CD4-positive, alpha-beta T cell treated with Interleukin-17A for 4 hours (primary cell): ENCODE data around the gene S100A6.

Experiments used
- DNase-seq: peaks from one replicate; pipeline ENCODE4 v3.0.0-alpha.2; 2020; ENCODE audit warnings: mixed read lengths

The S100A6 gene

GRCh38 chr1:153544453-153545066 lies 8.8 kb upstream of the S100A6 start:
- DNase-seq: no peak

GRCh38 chr1:153543736-153544135 lies 7.9 kb upstream of the S100A6 start:
- DNase-seq: no peak

- no peak for DNase-seq
These were observed 7.3 kb upstream of the S100A6 start for GRCh38 chr1:153542956-153543711.

DNA sequence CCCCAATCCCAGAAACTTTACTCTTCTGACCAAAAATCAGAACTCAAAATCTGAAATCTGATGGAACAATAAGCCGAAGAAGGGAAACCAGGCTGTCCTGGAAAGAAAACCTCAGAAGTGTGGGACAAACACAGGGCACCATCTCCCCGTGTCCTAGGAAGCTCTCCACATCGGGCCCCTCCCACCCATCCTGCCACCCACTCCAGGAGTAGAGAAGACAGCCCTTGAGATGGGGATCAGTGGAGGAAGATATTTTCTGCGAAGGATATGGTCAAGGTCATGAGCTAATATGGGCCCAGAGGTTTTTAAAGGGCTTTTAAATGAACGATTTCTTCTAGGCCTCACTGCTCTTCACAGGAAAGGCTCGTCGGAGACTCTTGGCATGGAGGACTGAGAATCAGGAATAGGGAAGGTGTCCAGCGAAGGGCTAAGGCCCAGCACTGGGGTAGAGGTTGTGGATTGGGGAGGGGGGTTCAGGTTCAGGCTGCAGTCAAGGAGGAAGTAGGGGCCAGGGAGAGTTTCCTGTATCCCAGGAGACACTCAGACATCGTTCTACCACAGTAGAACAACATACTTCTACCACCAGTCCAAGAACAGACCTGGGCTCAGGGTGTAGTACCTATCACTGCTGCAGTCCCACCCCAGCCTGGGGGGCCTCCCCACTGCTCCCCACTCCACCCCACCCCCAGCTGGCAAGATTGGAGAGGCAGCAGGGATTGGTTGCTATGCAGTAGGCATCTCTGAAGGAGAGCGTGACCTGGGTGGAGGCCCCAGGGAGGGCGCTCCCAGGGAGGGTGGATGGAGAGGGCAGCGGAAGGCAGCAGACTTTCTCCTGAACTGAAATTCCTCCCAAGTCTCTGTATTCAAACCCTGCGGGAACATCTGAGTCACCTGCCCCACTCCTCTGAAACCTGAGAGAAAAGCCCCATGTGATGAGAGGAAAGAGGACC lies 6.1 kb upstream of the S100A6 start:
- DNase-seq: no peak

GRCh38 chr1:153540394-153541361 lies 4.9 kb upstream of the S100A6 start, which contains the start of gene S100A5:
S100A5 (minus strand) TSS chr1:153540934; CDS start chr1:153540191, 743 bp downstream.
- peak; percentile 75 for DNase-seq

GRCh38 chr1:153539395-153540093 lies 3.8 kb upstream of the S100A6 start:
- no peak for DNase-seq

DNA sequence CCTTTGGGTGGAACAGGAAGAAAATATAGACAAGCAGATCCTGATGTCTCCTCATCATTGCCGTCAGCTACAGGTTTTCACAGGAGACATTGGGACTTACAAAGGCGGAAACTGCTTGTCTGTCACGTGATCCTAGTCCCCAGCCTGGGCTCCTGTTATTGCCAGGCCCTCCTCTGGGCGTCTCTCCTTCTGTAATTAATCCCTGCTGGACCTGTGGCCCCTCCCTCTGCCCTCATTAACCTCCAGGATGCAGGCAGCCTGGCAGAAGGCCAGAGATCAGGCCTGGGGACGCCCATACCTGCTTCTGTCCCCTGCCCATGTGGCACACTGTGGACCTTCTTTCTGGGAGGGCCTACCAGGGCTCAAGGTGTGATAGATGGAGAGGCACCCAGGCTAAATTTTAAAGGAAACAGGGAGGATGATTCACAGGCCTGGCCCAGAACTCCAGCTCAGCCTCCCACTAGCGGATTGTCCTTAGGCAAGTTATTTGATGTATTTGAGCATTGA lies 2.6 kb upstream of the S100A6 start:
- no peak for DNase-seq

GRCh38 chr1:153537376-153537730 lies 1.6 kb upstream of the S100A6 start:
- no peak for DNase-seq

GRCh38 chr1:153536671-153537375 lies 1.0 kb upstream of the S100A6 start:
- DNase-seq: no peak

- DNase-seq: peak; percentile 86
These were observed 350 bp upstream of the S100A6 start for GRCh38 chr1:153536012-153536670.

DNA sequence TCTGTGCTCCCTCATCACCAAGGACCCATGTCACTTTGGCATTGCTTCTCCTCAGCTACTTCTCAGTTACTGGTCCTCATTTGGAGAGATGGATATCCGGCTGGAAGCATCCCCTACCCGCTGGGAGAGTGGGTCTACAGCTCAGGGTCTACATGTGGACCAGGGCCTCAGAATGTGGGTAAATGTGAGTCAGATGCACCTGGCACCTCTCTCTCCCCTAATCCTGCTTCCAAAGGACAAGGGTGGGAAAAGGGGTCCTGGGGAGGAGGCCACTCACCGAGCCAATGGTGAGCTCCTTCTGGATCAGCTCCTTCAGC lies 908 bp downstream of the S100A6 start:
- DNase-seq: no peak

DNA sequence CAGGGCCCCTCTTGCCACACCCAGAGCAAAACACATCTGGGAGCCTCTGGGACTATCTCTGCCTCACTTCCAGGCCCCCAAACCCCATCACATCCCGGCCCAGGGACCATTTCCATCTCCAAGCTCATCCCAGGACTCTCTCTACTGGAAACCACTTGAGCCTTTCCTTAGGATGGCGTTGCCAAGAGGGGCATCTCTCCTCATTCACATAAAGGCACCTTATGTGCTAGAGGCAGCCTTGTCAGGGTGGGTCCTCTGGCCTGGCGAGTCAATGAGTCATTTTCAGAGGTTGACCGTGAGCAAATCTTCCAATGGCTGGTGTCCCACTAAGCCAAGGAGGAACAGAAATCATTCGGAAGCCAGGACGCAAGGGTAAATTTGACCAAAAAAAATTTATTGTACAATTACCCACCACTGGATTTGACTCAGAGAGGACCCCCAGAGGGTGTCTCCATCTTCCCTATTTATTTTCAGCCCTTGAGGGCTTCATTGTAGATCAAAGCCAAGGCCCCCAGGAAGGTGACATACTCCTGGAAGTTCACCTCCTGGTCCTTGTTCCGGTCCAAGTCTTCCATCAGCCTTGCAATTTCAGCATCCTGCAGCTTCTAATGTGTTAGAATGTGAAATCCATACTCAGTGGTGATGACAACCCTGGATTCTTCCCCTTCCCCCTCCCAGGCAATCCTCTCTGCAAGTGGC lies 1.4 kb downstream of the S100A6 start:
- DNase-seq: no peak

DNA sequence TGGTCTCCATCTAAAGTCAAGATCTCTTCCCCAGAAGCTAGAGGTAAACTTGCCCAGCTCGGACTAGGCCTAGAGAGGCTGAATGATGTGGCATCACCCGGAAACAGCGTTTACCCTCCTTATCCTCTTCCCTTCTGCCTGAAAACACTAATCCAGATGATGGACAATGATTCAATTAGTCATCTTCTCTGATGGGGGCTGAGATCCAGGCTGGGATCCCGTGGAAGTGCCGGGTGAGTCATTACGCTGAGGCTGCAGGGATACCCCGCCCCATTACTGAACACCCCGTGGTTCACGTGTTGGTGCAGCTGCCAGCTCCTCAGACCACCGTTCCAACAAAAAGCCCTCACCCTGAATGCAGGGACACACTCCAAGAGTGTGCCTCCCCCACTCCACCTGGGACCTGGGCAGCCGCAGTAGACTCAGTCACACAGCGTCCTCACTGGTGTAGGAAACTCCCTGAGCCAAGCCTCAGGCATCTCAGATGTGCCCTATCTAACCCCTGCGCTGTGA lies 2.0 kb downstream of the S100A6 start:
- DNase-seq: peak; percentile 37

- DNase-seq: peak; percentile 87
These were observed 2.8 kb downstream of the S100A6 start for GRCh38 chr1:153532769-153533599.

DNA sequence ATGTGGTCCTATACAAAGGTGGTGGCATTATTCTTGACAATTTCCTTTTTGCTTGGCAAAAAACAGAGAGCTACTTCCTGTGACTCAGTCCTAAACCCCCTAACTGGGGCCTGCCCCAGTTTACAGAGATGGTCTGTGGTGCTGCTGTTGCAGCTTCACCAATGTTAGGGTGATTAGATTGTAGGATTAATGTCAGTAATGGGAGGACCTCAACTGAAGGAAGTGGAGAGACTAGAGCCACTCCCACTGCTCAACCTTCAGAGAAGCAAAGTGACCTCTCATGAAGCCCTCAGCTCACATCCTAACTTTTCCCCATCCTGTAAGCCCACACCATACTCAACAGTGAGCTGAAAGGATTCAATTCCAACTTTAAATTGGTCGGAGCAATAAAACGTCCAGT lies 3.6 kb downstream of the S100A6 start:
- peak; percentile 68 for DNase-seq

DNA sequence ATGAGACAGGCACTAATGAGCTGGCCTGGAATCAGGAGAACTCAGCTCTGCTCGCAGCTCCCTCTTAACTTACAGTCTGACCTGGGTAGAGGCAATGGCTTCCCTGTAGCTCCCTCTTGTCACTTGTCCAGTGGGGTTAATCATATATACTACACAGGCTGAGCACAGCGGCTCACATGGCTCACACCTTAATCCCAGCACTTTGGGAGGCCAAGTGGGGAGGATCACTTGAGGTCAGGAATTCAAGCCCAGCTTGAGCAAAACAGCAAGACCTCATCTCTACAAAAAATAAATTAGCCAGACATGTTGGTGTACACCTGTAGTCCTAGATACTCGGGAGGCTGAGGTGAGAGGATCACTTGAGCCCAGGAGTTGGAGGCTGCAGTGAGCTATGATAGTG lies 4.2 kb downstream of the S100A6 start:
- no peak for DNase-seq

DNA sequence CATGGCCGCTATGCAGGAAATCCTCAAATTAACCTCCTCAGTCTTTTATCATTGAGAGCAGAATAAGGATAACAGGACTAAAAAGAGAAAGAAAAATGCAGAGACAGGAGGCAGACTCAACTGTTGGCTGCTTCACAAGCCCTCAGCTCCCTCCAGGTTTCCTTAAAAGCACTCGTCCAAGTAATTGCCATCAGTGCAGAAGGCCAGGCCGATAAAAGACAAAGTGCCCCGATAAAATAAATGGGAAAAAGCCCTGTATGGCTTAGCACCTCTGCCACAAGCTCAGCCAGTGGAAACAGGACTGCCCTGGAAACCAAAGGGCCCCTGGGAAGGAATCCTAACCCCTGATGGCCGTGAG lies 8.1 kb downstream of the S100A6 start:
- DNase-seq: no peak

- no peak for DNase-seq
These were observed 8.6 kb downstream of the S100A6 start for GRCh38 chr1:153527023-153527682.
